22Rv1 (cell line): Measurements from ENCODE around the gene STX3.

Experiments used
- ZFX ChIP-seq: fragments of 450-650 bp; IDR thresholded peaks from 2 replicates; pipeline ENCODE4 v1.6.1; 2017; ENCODE audit warnings: antibody characterized with exemption, borderline replicate concordance
- TF ChIP-seq, protein P1 (sequence below): fragments of 450-650 bp; IDR thresholded peaks from 2 replicates; pipeline ENCODE4 v1.5.1; 2017; ENCODE audit warnings: mild to moderate bottlenecking

- TF ChIP-seq, protein P1, sequence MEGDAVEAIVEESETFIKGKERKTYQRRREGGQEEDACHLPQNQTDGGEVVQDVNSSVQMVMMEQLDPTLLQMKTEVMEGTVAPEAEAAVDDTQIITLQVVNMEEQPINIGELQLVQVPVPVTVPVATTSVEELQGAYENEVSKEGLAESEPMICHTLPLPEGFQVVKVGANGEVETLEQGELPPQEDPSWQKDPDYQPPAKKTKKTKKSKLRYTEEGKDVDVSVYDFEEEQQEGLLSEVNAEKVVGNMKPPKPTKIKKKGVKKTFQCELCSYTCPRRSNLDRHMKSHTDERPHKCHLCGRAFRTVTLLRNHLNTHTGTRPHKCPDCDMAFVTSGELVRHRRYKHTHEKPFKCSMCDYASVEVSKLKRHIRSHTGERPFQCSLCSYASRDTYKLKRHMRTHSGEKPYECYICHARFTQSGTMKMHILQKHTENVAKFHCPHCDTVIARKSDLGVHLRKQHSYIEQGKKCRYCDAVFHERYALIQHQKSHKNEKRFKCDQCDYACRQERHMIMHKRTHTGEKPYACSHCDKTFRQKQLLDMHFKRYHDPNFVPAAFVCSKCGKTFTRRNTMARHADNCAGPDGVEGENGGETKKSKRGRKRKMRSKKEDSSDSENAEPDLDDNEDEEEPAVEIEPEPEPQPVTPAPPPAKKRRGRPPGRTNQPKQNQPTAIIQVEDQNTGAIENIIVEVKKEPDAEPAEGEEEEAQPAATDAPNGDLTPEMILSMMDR: no peak
- TF ChIP-seq ZFX: no peak
Measured at GRCh38 chr11:59707371-59707770, 47.8 kb upstream of the STX3 start.
